ENCODE results near the gene NAT16. TPM values are rescaled to one million over a fixed set of nuclear protein-coding genes. Genes with fewer than 3 reads are reported as not detected.

Gene NAT16
- total and polyA plus RNA-seq, 2 of the 13 experiments (the other 11 are each of a cell fraction or from before 2014, with no cell fraction given), result 0.04 TPM; not detected in 1

- TF ChIP-seq USF2 (IDR thresholded peaks at IDR 0.05; ENCODE audit: low read depth, low read length) (no peak), USF2 (CRISPR knock-in tag; IDR thresholded peaks at IDR 0.05; ENCODE audit: borderline replicate concordance) (peak; percentile 79; the same call in 1 of the 2 replicates), KDM2A (CRISPR knock-in tag; IDR thresholded peaks at IDR 0.05; ENCODE audit: borderline replicate concordance, low read depth) (peak; percentile 48; the same call in 1 of the 2 replicates), ZKSCAN5 (CRISPR knock-in tag; IDR thresholded peaks at IDR 0.05) (no peak), ZNF557 (CRISPR knock-in tag; IDR thresholded peaks at IDR 0.05) (peak; percentile 72), ZBTB43 (CRISPR knock-in tag; conservative IDR thresholded peaks at IDR 0.05) (peak; percentile 100), AKNA (CRISPR knock-in tag; IDR thresholded peaks at IDR 0.05; ENCODE audit: borderline replicate concordance) (no peak), U2AF1 (optimal IDR thresholded peaks at IDR 0.05; ENCODE audit: low read depth, low read length) (peak; percentile 70), REST (IDR thresholded peaks at IDR 0.05; ENCODE audit: borderline replicate concordance in 1 of 2, low read depth in 1 of 2, low read length in 2 of 2) (peak in 1 of 2 experiments; percentile 72; a peak in 1 of 4 replicates), FUBP1 (CRISPR knock-in tag; IDR thresholded peaks at IDR 0.05; ENCODE audit: borderline replicate concordance) (peak; percentile 74; the same call in 1 of the 2 replicates)
Measured at GRCh38 chr7:101126651-101127459, 53.2 kb downstream of the NAT16 start, which contains the start of gene SERPINE1 (continued).
